ENCODE measurements around the gene C2CD2L. TPM values are rescaled to one million over a fixed set of nuclear protein-coding genes. Genes with fewer than 3 reads are reported as not detected.

The C2CD2L gene
- total RNA-seq, 1 experiment from 2014 or later: 16.8 TPM

DNA sequence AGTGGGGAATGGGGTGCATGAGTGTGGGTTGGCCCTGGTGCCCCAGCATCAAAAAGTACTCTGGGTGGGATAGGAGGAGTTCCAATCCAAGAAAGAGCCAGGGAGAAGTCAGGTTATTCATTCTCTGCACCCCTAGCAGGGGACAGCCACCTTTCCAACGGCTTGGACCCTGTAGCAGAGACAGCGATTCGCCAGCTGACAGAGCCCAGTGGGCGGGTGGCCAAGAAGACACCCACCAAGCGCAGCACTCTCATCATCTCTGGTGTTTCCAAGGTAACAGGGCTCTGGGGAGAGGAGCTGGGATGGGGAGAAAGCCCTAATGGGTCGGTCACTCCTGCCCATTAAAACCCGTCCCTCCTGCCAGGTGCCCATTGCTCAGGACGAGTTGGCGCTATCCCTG, 6.6 kb downstream of the C2CD2L start:
- Histone ChIP-seq H3K4me1 (ENCODE audit: insufficient read depth, low read length) (peaks cover 4% of the 10 kb centered on the region), H3K27me3 (ENCODE audit: low read length) (no peaks in the 10 kb centered on the region), H3K27ac (ENCODE audit: low read length) (no peak overlapping the region), H4K20me1 (ENCODE audit: low read length) (no peaks in the 10 kb centered on the region), H3K4me2 (ENCODE audit: low read length) (no peak overlapping the region), H3K36me3 (ENCODE audit: low read depth, low read length) (peaks cover 36% of the 10 kb centered on the region; the same call in 1 of the 2 replicates), H3F3A (ENCODE audit: low read length, unreplicated experiment) (no peaks in the 10 kb centered on the region), H3K9me3 (ENCODE audit: low read length) (no peaks in the 10 kb centered on the region), H3K79me2 (ENCODE audit: low read length) (peaks cover 15% of the 10 kb centered on the region), H3K9me2 (replicated peaks; ENCODE audit: low read length) (no peaks in the 10 kb centered on the region), H3K9ac (ENCODE audit: low read length) (no peak overlapping the region), H2AFZ (ENCODE audit: low read length) (no peak overlapping the region), H3K4me3 (ENCODE audit: low read length) (no peak overlapping the region)
- no peak for DNase-seq
- ATAC-seq: no peak
- ChIA-PET CTCF (no interaction called here), POLR2A (ENCODE audit: unreplicated experiment) (no interaction called here)
- no TSS peak for BruUV-seq (replicated peaks)
- TF ChIP-seq, protein P1, sequence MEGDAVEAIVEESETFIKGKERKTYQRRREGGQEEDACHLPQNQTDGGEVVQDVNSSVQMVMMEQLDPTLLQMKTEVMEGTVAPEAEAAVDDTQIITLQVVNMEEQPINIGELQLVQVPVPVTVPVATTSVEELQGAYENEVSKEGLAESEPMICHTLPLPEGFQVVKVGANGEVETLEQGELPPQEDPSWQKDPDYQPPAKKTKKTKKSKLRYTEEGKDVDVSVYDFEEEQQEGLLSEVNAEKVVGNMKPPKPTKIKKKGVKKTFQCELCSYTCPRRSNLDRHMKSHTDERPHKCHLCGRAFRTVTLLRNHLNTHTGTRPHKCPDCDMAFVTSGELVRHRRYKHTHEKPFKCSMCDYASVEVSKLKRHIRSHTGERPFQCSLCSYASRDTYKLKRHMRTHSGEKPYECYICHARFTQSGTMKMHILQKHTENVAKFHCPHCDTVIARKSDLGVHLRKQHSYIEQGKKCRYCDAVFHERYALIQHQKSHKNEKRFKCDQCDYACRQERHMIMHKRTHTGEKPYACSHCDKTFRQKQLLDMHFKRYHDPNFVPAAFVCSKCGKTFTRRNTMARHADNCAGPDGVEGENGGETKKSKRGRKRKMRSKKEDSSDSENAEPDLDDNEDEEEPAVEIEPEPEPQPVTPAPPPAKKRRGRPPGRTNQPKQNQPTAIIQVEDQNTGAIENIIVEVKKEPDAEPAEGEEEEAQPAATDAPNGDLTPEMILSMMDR (conservative IDR thresholded peaks at IDR 0.05; ENCODE audit: low read depth, low read length): no peak
- TF ChIP-seq EZH2 (IDR thresholded peaks at IDR 0.05; ENCODE audit: low read length, unreplicated experiment) (no peak), EZH2phosphoT487 (IDR thresholded peaks at IDR 0.05; ENCODE audit: borderline replicate concordance, low read length) (no peak)
- intact Hi-C loops (cut with micrococcal nuclease): no loop called here

DNA sequence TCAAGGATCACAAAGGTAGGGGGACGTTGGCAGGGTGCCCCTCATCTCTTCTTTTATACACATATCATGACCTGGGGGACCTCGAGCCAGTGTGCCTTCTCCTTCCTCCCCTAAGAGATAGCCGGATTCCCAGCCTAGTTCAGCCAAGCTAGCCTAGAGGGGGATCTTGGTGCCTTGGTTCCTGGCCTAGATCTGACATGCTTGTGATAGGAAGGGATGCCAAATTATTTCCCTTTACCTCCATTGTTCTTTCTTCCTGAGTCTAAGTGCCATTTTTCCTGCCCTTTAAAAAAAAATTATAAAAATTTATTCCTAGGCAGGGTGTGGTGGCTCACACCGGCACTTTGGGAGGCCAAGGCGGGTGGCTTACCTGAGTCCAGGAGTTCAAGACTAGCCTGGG, 7.2 kb downstream of the C2CD2L start:
- peaks cover 36% of the 10 kb centered on the region; the same call in 1 of the 2 replicates for H3K36me3 ChIP-seq (ENCODE audit: low read depth, low read length)
- ATAC-seq (no peak), DNase-seq (no peak)
- no peaks in the 10 kb centered on the region for H3K9me3 ChIP-seq (ENCODE audit: low read length)
- H4K20me1 ChIP-seq (ENCODE audit: low read length): no peaks in the 10 kb centered on the region
- CTCF ChIA-PET: no interaction called here
- intact Hi-C loops (cut with micrococcal nuclease): no loop called here
- H3K9ac ChIP-seq (ENCODE audit: low read length): no peak overlapping the region
- no peaks in the 10 kb centered on the region for H3K27me3 ChIP-seq (ENCODE audit: low read length)
- peaks cover 9% of the 10 kb centered on the region for H3K79me2 ChIP-seq (ENCODE audit: low read length)
- no peak overlapping the region for H2AFZ ChIP-seq (ENCODE audit: low read length)
- BruUV-seq (replicated peaks): no TSS peak
- H3K4me2 ChIP-seq (ENCODE audit: low read length): no peak overlapping the region
- TF ChIP-seq EZH2phosphoT487 (IDR thresholded peaks at IDR 0.05; ENCODE audit: borderline replicate concordance, low read length): no peak
- TF ChIP-seq, protein P1 (conservative IDR thresholded peaks at IDR 0.05; ENCODE audit: low read depth, low read length): no peak
- TF ChIP-seq EZH2 (IDR thresholded peaks at IDR 0.05; ENCODE audit: low read length, unreplicated experiment): no peak
- no peak overlapping the region for H3K4me3 ChIP-seq (ENCODE audit: low read length)
- H3K27ac ChIP-seq (ENCODE audit: low read length): no peak overlapping the region
- no peaks in the 10 kb centered on the region for H3K9me2 ChIP-seq (replicated peaks; ENCODE audit: low read length)
- no peaks in the 10 kb centered on the region for H3F3A ChIP-seq (ENCODE audit: low read length, unreplicated experiment)
- POLR2A ChIA-PET (ENCODE audit: unreplicated experiment): no interaction called here
- no peaks in the 10 kb centered on the region for H3K4me1 ChIP-seq (ENCODE audit: insufficient read depth, low read length)

GRCh38 chr11:119115484-119116234, 8.5 kb downstream of the C2CD2L start:
- TF ChIP-seq EZH2phosphoT487 (IDR thresholded peaks at IDR 0.05; ENCODE audit: borderline replicate concordance, low read length): no peak
- TF ChIP-seq EZH2 (IDR thresholded peaks at IDR 0.05; ENCODE audit: low read length, unreplicated experiment): no peak
- TF ChIP-seq, protein P1 (conservative IDR thresholded peaks at IDR 0.05; ENCODE audit: low read depth, low read length): no peak
- no peak for ATAC-seq
- no peak overlapping the region for H2AFZ ChIP-seq (ENCODE audit: low read length)
- H3K4me2 ChIP-seq (ENCODE audit: low read length): no peak overlapping the region
- no peaks in the 10 kb centered on the region for H3F3A ChIP-seq (ENCODE audit: low read length, unreplicated experiment)
- no TSS peak for BruUV-seq (replicated peaks)
- peaks cover 6% of the 10 kb centered on the region for H3K4me1 ChIP-seq (ENCODE audit: insufficient read depth, low read length)
- no peaks in the 10 kb centered on the region for H3K9me3 ChIP-seq (ENCODE audit: low read length)
- CTCF ChIA-PET: no interaction called here
- DNase-seq: no peak
- no peaks in the 10 kb centered on the region for H3K79me2 ChIP-seq (ENCODE audit: low read length)
- no peak overlapping the region for H3K9ac ChIP-seq (ENCODE audit: low read length)
- peaks cover 30% of the 10 kb centered on the region; the same call in 1 of the 2 replicates for H3K36me3 ChIP-seq (ENCODE audit: low read depth, low read length)
- no peaks in the 10 kb centered on the region for H4K20me1 ChIP-seq (ENCODE audit: low read length)
- H3K27me3 ChIP-seq (ENCODE audit: low read length): no peaks in the 10 kb centered on the region
- H3K27ac ChIP-seq (ENCODE audit: low read length): no peak overlapping the region
- H3K4me3 ChIP-seq (ENCODE audit: low read length): no peak overlapping the region
- POLR2A ChIA-PET (ENCODE audit: unreplicated experiment): no interaction called here
- intact Hi-C loops (cut with micrococcal nuclease): no loop called here
- no peaks in the 10 kb centered on the region for H3K9me2 ChIP-seq (replicated peaks; ENCODE audit: low read length)

All from PC-3 (cell line).